Measurements from ENCODE around the gene PBX3.

The PBX3 gene

DNA sequence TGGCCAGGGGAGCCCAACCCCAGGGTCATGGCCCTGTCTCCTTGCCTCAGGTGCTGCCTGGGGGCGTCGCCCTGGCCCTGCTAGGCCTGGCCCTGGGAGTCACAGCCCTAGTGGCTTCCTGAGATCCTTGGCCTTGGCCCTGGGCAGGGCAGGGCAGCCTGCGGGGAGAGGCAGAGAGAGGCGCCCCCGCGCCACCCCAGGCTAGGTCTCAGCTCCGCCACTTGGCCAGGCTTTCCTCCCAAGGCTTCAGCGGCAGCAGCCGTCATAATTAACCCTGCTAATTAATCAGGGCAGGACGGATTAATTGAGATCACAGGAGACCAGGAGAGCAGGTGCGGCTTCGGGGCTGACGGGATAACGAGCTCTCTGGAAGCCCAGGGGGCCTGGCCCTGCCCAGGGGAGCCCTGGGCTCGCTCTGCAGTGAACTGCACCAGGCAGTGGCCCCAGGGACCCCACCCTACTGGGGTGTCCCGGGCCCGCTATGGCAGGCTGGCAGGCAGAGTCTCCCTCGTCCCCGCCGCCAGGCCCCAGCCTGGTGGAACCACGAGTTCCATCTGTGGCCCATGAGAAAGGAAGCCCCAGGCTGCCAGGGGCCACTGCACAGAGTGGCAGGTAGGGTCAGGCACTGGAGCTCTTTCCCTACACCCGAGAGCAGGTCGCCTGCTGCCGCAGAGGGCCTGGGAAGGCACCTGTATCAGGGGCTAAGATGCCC lies 269.6 kb downstream of the PBX3 start:
- Histone ChIP-seq H3K79me2 (ENCODE audit: control insufficient read depth, insufficient read depth, low read length) (no peaks in the 10 kb centered on the region), H3K4ac (ENCODE audit: low read depth, low read length) (no peak overlapping the region), H3K4me1 (ENCODE audit: control insufficient read depth, low read depth, low read length) (no peaks in the 10 kb centered on the region), H2BK15ac (replicated peaks; ENCODE audit: low read depth) (no peak overlapping the region), H4K5ac (ENCODE audit: low read length) (no peak overlapping the region), H3K27me3 (ENCODE audit: insufficient read depth, low read length, poor library complexity) (no peaks in the 10 kb centered on the region), H3K4me3 (ENCODE audit: low read length) (no peak overlapping the region), H2AK5ac (ENCODE audit: low read length) (no peak overlapping the region), H3K23ac (ENCODE audit: low read length) (no peak overlapping the region), H3K18ac (ENCODE audit: low read length) (no peak overlapping the region), H3K56ac (ENCODE audit: low read length) (no peak overlapping the region), H3K36me3 (ENCODE audit: control insufficient read depth, insufficient read depth, low read length) (no peaks in the 10 kb centered on the region), H2BK120ac (ENCODE audit: low read depth, low read length) (no peak overlapping the region), H3K79me1 (ENCODE audit: low read length) (no peaks in the 10 kb centered on the region), H2BK5ac (ENCODE audit: low read length) (no peak overlapping the region), H3K27ac (ENCODE audit: low read depth, low read length) (no peak overlapping the region), H3K4me2 (ENCODE audit: low read length) (no peak overlapping the region), H3K9ac (ENCODE audit: low read length) (no peak overlapping the region), H4K8ac (ENCODE audit: low read depth, low read length) (no peak overlapping the region)
- DNase-seq = no peak
- no CpG with 5 or more reads among the region's 24 CpGs for WGBS (ENCODE audit: extremely low coverage, insufficient coverage, low lambda C conversion rate)
